Heart left ventricle (tissue), 13 donors: ENCODE results near the gene CSF1R.

Source experiments
- CTCF ChIP-seq, 12 donors: fragments of 200-600 bp; sonication (generic) in 4 of 12; IDR thresholded peaks; one replicate each; pipeline versions ENCODE4 v1.5.0 to v1.8.0; 2018 to 2022; ENCODE audit warnings: antibody characterized with exemption in 12 of 12, mild to moderate bottlenecking in 5 of 12
- POLR2A ChIP-seq, 2 donors: fragments of 450-650 bp; IDR thresholded peaks; one replicate each; pipeline ENCODE4 v1.6.1; 2017; ENCODE audit warnings: antibody characterized with exemption in 2 of 2, mild to moderate bottlenecking in 2 of 2, moderate library complexity in 2 of 2
- donor health status: ischemic (EF 13 %, LVEDD 7.1; RV severe dilation, severe dysfunction).
- donor health status: DM: no; HTN: yes; CAD: no.
- donor health status: DM: no; HTN: no; CAD: no.
- donor health status: ischemic (EF 25% LVEDD 6.9; RV normal size, moderate dysfunction).
- donor health status: ischemic (EF 25% LVEDD 5.7; RV mildly dilated, moderate dysfunction).
- donor health status: ischemic (EF 35%, LVEDD 5.7; RV mildly dilated, moderate dysfunction).
- donor health status: nonischemic (EF 11% LVEDD 7.7; RV severe dilation, severe dysfunction).
- donor health status: DM: yes; HTN: yes; CAD: no.
- donor health status: PGD.
- donor health status: ischemic (EF 29% LVEDD 5.4; RV normal size, mild dysfunction).
- donor health status: nonischemic (EF 23%, LVEDD 6.1; RV moderate dilation, normal function).

- no peak for TF ChIP-seq CTCF (IDR thresholded peaks at IDR 0.05)
- no peak for TF ChIP-seq POLR2A (IDR thresholded peaks at IDR 0.05)
Measured at GRCh38 chr5:150022158-150022531, 64.2 kb downstream of the CSF1R start.
